Calu3 (cell line): Measurements from ENCODE around the gene MYPN. TPM values are rescaled to one million over a fixed set of nuclear protein-coding genes. Genes with fewer than 3 reads are reported as not detected.
A peak's percentile ranks its signal among the peaks of the same experiment; 100 is the strongest.

Source experiments
- BruUV-seq: library from RNA; stranded (reverse); fragments of 400-500 nt; replicated peaks from 2 replicates; lab custom pipeline; 2021; lab: Mats Ljungman, UMichigan
- CTCF ChIA-PET: fragments of 300-600 bp; sonication (Branson Sonifier 250); formaldehyde crosslinking; loops from one replicate; lab custom pipeline; 2022; ENCODE audit warnings: antibody characterized with exemption; lab: Charles Lee
- DNase-seq: peaks from one replicate; pipeline ENCODE4 v3.0.0; 2022
- H3K27ac Mint-ChIP-seq: one replicate; pipeline ENCODE4 v1.8.0; 2022; ENCODE audit warnings: mixed read lengths; ENCODE audit not compliant: unreplicated experiment
- H3K27me3 Mint-ChIP-seq: one replicate; pipeline ENCODE4 v1.8.0; 2022; ENCODE audit warnings: mixed read lengths; ENCODE audit not compliant: unreplicated experiment
- H3K36me3 Mint-ChIP-seq: one replicate; pipeline ENCODE4 v1.8.0; 2022; ENCODE audit warnings: mild to moderate bottlenecking, moderate library complexity, mixed read lengths; ENCODE audit not compliant: insufficient read depth, unreplicated experiment
- H3K4me1 Mint-ChIP-seq: one replicate; pipeline ENCODE4 v1.8.0; 2022; ENCODE audit warnings: mild to moderate bottlenecking, low read depth, mixed read lengths; ENCODE audit not compliant: unreplicated experiment
- H3K4me3 Mint-ChIP-seq: one replicate; pipeline ENCODE4 v1.8.0; 2022; ENCODE audit warnings: mild to moderate bottlenecking, low read depth, moderate library complexity, mixed read lengths; ENCODE audit not compliant: unreplicated experiment
- H3K9me3 Mint-ChIP-seq: one replicate; pipeline ENCODE4 v1.8.0; 2022; ENCODE audit warnings: low read depth, mixed read lengths; ENCODE audit not compliant: unreplicated experiment
- CTCF ChIP-seq: fragments of 200-600 bp; IDR thresholded peaks from one replicate; pipeline ENCODE4 v1.8.0; 2022; ENCODE audit warnings: antibody characterized with exemption; ENCODE audit not compliant: unreplicated experiment
- intact Hi-C: fragments of 100-400 bp; cut with micrococcal nuclease; formaldehyde crosslinking; loops from one replicate; pipeline ENCODE4 v1.10.0; 2022; ENCODE audit not compliant: unreplicated experiment
- total RNA-seq: library from RNA; stranded (reverse); gene quantifications from 2 replicates; pipeline ENCODE4 v1.2.3, GENCODE V29; 2022

Gene MYPN
- total RNA-seq, 1 experiment from 2014 or later: 0.38 TPM

- no peaks in the 10 kb centered on the region for H3K9me3 Mint-ChIP-seq
- CTCF ChIA-PET: interaction anchor here (0.8 to 1.2 kb wide), 3 partner anchors 10 to 113 kb away, joined by 3 to 4 read pairs (median 3); no protein-coding TSS in a partner anchor
- no peak for TF ChIP-seq CTCF
- no peak for DNase-seq
- H3K4me3 Mint-ChIP-seq: peak overlapping the region; percentile 52
- peaks cover 9% of the 10 kb centered on the region for H3K36me3 Mint-ChIP-seq
- H3K27ac Mint-ChIP-seq: peak overlapping the region; percentile 78
- intact Hi-C loops: loop anchor here (10.0 kb wide), 1 partner anchor 232 kb away; no protein-coding TSS in a partner anchor
- no peaks in the 10 kb centered on the region for H3K27me3 Mint-ChIP-seq
- H3K4me1 Mint-ChIP-seq: peaks cover 34% of the 10 kb centered on the region
- BruUV-seq: no TSS peak
Observed at GRCh38 chr10:68086910-68087684, 22.2 kb upstream of the MYPN start.

GRCh38 chr10:68087685-68088401 lies 21.4 kb upstream of the MYPN start:
- H3K4me1 Mint-ChIP-seq: peaks cover 34% of the 10 kb centered on the region
- CTCF ChIA-PET: interaction anchor here (0.8 to 1.2 kb wide), 3 partner anchors 9 to 112 kb away, joined by 3 to 4 read pairs (median 3); no protein-coding TSS in a partner anchor
- peak overlapping the region; percentile 78 for H3K27ac Mint-ChIP-seq
- peak; percentile 55 for DNase-seq
- no peak for TF ChIP-seq CTCF
- peak overlapping the region; percentile 52 for H3K4me3 Mint-ChIP-seq
- intact Hi-C loops: loop anchor here (10.0 kb wide), 1 partner anchor 233 kb away; no protein-coding TSS in a partner anchor
- H3K9me3 Mint-ChIP-seq: no peaks in the 10 kb centered on the region
- BruUV-seq: TSS peak; percentile 79
- peaks cover 5% of the 10 kb centered on the region for H3K36me3 Mint-ChIP-seq
- no peaks in the 10 kb centered on the region for H3K27me3 Mint-ChIP-seq

- intact Hi-C loops: loop anchor here (10.0 kb wide), 1 partner anchor 234 kb away; no protein-coding TSS in a partner anchor
- Mint-ChIP-seq H3K4me1 (peaks cover 34% of the 10 kb centered on the region), H3K4me3 (no peak overlapping the region), H3K9me3 (no peaks in the 10 kb centered on the region), H3K27ac (no peak overlapping the region), H3K27me3 (no peaks in the 10 kb centered on the region), H3K36me3 (peaks cover 4% of the 10 kb centered on the region)
- DNase-seq: no peak
- CTCF ChIA-PET: no interaction called here
- BruUV-seq: no TSS peak
- no peak for TF ChIP-seq CTCF
Observed at GRCh38 chr10:68088740-68089139, 20.5 kb upstream of the MYPN start.

GRCh38 chr10:68090586-68090985 lies 18.7 kb upstream of the MYPN start:
- peaks cover 50% of the 10 kb centered on the region for H3K4me1 Mint-ChIP-seq

More at GRCh38 chr10:68090586-68090985, 18.7 kb upstream of the MYPN start:
- Mint-ChIP-seq H3K4me3 (no peak overlapping the region), H3K36me3 (peaks cover 21% of the 10 kb centered on the region), H3K27me3 (no peaks in the 10 kb centered on the region), H3K27ac (no peak overlapping the region), H3K9me3 (no peaks in the 10 kb centered on the region)
- BruUV-seq: no TSS peak
- intact Hi-C loops: no loop called here
- CTCF ChIA-PET: no interaction called here
- no peak for TF ChIP-seq CTCF
- no peak for DNase-seq
